SK-N-SH (cell line): ENCODE measurements around the gene IFNA10. TPM values are rescaled to one million over a fixed set of nuclear protein-coding genes. Genes with fewer than 3 reads are reported as not detected.

Source experiments
- polyA plus RNA-seq, 3 experiments: library from polyadenylated mRNA; depleted of rRNA; stranded (reverse); fragments of >200 nt; gene quantifications; 2 replicates each; pipeline ENCODE4 v1.2.3, GENCODE V29; 2012
- small RNA-seq, 7 experiments: library from RNA; depleted of rRNA; stranded (forward); fragments of <200 nt; gene quantifications; one replicate each; pipeline ENCODE3, GENCODE V24; 2012

The IFNA10 gene
- polyA plus RNA-seq, 1 of the 3 experiments (the other 2 are of a cell fraction): not detected

Small RNA genes lying within 50 kb of the gene (small RNA-seq; reads per million reads assigned to genes)
- gene RF00019: 0 reads per million in 7 experiments

Other genes with a start within 250 kb of the IFNA10 start
- gene HACD4, start 175.5 kb downstream of the IFNA10 start, polyA plus RNA-seq (2012; rRNA removed): under 0.01 TPM in 1 of 2 replicates, not detected in the other
- gene IFNB1, start 129.2 kb downstream of the IFNA10 start, polyA plus RNA-seq (2012; rRNA removed): not detected in 2 replicates
- gene IFNW1, start 65.3 kb downstream of the IFNA10 start, polyA plus RNA-seq (2012; rRNA removed): not detected in 2 replicates
- not detected in 2 replicates for gene IFNA21, start 40.5 kb downstream of the IFNA10 start, polyA plus RNA-seq (2012; rRNA removed)
- not detected in 2 replicates for gene IFNA4, start 19.6 kb downstream of the IFNA10 start, polyA plus RNA-seq (2012; rRNA removed)
- not detected in 2 replicates for gene IFNA7, start 4.9 kb downstream of the IFNA10 start, polyA plus RNA-seq (2012; rRNA removed)
- gene IFNA16, start 10.2 kb upstream of the IFNA10 start, polyA plus RNA-seq (2012; rRNA removed): not detected in 2 replicates
- not detected in 2 replicates for gene IFNA17, start 21.1 kb upstream of the IFNA10 start, polyA plus RNA-seq (2012; rRNA removed)
- not detected in 2 replicates for gene IFNA14, start 32.9 kb upstream of the IFNA10 start, polyA plus RNA-seq (2012; rRNA removed)
- gene IFNA5, start 98.2 kb upstream of the IFNA10 start, polyA plus RNA-seq (2012; rRNA removed): not detected in 2 replicates
- gene KLHL9, start 128.3 kb upstream of the IFNA10 start, polyA plus RNA-seq (2012; rRNA removed): 6.8 and 8.8 TPM in 2 replicates
- gene IFNA6, start 143.7 kb upstream of the IFNA10 start, polyA plus RNA-seq (2012; rRNA removed): not detected in 2 replicates
- not detected in 2 replicates for gene IFNA13, start 160.9 kb upstream of the IFNA10 start, polyA plus RNA-seq (2012; rRNA removed)
- gene IFNA2, start 178.3 kb upstream of the IFNA10 start, polyA plus RNA-seq (2012; rRNA removed): not detected in 2 replicates
- gene IFNA8, start 202.0 kb upstream of the IFNA10 start, polyA plus RNA-seq (2012; rRNA removed): not detected in 2 replicates
- gene IFNA1, start 233.3 kb upstream of the IFNA10 start, polyA plus RNA-seq (2012; rRNA removed): not detected in 2 replicates